Activated gamma-delta T cell treated with Interleukin-2 at 50 U/mL for 16 hours (primary cell): ENCODE measurements around the gene DDO.

Experiments used
- DNase-seq: peaks from one replicate; pipeline ENCODE4 v3.0.0-alpha.2; 2020

DDO gene

DNA sequence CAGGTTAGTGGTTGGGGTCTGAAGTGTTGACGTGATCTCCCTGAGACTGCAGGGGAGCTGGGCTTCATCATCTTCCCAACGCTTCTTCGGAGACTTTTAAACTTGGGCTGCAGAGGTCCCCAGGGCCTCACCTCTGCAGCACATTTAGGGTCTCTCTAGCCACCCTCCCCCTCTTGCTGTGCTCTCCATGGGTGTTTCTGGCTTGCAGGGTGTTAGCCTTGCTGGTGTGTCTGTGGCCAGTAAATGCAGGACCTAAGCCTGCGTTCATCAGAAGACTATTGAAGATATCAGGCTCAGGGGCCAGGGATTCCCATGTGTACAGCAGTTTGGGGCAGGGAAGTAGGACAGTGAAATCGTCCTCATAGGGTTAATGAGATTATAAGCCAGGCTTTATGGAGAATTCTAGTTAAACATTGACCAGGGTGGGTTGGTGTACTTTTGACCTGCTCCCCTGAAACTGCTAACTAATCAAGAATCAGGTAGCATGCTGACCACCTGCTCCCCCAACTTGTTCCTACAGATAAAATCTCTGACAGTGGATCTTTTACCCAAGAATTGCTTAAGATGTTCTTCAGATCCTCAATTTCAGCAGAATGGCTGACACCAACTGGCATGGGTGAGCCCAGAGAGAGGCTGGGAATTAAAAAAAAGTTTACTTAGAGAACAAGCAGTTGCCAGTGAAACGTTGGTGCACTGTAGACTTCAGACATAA lies 3.8 kb upstream of the DDO start:
- no peak for DNase-seq

DNA sequence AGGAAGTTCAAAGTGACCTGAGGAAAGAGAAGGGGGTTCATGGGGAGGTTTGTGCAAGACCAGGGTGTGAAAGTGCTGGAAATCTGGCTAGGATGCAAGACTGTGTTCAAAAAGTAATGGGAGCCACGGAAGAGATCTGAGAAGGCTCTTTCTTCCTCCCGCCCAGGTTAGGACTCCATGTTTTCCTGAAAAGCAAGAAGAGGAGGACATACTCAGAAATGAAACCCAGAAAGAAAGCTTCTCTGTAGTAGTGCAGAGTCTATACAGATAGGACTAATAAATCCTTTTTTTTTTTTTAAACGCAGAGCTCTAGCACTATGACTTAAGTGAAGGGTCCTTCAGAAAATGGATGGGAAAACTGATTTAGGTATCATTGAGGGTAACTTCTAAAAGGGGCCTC lies 3.2 kb upstream of the DDO start:
- no peak for DNase-seq

DNA sequence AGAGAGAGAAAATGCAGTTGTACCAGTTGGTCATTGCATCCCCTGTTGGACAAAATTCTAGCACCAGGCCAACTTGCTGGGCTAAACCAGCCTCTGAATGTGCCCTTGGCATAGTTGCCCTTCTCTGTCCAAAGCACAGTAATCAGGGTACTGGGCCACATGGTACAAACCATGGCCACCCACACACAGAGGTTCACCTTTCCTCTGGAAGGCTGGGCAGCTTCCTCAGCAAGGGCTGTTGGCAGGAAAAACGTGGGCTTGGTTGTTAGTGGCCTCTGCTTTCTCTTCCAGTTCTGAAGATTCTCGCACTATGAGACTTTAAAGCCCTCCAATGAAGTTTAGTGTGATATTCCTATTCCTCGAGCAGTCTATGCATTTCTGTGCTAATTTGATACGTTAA lies 706 bp downstream of the DDO start:
- no peak for DNase-seq

DNA sequence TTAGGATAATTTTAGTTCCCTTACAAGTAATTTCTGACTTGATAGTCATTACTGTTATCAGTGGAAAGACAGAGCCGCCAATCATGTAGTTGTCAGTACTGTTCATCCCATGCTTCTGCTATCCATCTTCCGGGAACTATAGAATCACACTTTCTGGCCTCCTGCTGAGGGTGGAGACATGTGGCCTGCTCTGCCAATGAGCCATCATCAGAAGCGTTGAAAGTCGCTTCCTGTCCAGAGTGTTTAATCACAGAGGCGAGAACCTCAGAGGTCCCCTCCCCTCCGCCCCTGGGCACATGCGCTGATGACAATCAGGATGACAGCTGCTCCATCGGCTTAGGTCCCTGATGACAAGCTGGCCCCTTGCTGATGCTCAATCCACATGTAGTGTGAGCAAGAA lies 3.0 kb downstream of the DDO start:
- no peak for DNase-seq

DNA sequence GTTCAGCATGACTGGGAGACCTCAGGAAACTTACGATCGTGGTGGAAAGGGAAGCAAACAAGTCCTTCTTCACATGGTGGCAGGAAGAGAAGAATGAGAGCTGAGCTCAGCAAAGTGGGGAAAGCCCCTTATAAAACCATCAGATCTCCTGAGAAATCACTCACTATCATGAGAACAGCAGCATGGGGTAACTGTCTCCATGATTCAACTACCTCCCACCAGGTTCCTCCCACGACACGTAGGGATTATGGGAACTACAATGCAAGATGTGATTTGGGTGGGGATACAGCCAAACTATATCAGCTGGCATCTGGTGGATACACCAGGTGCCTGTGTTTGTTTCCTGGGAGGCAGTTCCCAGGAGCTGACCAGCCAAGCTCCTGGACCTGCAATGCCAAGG lies 4.9 kb downstream of the DDO start:
- no peak for DNase-seq

DNA sequence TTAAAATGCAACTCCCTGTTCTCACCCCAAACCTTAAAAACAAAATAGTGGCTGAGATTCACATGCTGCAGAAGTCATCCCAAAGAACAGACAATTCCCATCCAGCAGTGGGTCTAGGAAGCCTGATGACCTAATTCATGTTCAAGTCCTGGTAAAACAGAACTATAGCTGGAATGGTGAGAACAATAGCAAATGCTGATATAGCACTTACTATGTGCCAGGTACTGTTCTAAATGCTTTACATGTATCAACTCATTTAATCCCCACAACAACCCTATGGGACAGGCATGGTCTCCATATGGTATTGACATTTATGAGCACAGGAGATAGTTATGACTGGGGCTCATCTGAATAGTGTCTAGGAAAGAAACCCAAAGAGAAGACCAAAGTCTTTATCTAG lies 5.6 kb downstream of the DDO start:
- no peak for DNase-seq

DNA sequence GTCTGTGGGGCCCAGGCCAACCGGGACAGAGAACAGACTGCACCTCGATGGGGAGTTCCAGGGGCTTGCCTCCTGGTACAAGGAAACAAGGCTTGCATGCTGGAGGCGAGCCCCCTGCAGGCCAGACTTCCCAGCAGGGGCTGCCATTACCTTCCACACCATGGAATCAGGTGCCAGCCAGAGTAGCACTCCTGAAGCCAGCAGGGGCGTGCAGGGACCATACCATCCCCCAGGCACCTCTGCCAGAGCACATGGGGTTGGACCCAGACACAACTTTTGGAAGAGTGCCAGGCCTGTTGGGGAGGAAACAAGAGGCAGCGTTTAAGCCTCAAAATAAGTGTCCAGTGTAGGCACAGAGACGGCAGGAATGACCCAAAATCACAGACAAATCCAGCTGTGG lies 6.5 kb downstream of the DDO start:
- DNase-seq = no peak

DNA sequence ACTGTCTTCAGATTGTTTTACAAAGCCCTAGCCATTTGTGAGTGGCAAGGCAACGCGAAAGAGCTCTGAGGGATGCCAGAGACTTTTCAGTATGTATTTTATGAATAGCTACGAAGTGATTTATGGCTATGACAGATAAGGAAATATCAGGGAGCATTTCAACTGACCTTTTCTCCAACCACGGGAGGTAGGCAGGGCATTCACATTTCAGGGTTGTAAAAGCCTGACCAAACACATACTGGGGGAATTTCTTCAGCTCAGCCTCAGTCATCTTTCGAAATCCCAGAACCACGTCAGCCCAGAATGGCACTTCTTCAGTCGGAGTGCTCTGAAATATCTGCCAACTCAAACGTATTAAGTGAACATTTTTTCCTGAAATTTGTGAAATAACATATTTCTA lies 10.8 kb downstream of the DDO start:
- no peak for DNase-seq

DNA sequence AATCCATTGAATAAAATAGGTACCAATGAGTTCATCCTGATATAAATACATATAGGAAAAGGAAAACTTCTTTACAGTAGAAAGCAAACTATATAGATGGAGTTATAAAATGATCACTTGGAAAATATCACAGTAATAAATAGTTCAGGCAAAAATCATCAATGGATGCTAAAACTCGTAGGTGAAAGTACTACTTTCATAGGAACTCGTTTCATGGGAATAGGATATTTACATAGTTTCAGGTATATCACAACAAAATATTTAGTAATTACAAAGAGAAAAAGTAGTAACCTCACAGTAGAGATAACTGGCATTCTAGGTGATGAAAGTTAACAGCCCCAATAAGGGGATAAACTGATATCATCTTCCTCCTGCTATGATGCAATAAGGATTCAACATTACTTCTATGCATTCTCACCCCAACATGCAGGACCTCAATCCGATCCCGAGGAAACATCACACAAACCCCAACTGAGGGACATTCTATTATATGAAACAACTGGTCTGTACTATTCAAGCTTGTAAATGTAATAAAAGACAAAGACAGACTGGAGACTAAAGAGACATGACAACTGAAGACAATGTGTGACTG lies 13.7 kb downstream of the DDO start:
- no peak for DNase-seq

DNA sequence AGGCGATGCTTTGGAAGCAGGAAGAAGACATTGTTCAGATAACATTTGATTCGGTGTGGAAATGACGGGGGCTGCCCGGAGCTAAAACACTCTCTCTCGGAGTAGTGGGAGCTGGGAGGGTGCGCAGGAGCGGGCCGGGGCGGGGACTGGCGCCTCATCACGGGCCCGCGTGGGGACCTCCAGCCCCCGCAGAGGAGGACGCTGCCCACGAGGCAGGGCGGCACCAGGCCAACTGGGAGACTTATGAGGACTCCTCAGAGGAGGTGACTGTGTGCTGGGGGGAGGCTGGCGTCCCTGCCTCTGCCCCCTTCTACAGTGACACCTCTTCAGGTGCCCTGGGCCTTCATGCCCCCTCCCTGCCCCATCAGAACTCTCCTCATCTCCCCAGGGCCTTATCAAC lies 15.2 kb downstream of the DDO start:
- DNase-seq = no peak

DNA sequence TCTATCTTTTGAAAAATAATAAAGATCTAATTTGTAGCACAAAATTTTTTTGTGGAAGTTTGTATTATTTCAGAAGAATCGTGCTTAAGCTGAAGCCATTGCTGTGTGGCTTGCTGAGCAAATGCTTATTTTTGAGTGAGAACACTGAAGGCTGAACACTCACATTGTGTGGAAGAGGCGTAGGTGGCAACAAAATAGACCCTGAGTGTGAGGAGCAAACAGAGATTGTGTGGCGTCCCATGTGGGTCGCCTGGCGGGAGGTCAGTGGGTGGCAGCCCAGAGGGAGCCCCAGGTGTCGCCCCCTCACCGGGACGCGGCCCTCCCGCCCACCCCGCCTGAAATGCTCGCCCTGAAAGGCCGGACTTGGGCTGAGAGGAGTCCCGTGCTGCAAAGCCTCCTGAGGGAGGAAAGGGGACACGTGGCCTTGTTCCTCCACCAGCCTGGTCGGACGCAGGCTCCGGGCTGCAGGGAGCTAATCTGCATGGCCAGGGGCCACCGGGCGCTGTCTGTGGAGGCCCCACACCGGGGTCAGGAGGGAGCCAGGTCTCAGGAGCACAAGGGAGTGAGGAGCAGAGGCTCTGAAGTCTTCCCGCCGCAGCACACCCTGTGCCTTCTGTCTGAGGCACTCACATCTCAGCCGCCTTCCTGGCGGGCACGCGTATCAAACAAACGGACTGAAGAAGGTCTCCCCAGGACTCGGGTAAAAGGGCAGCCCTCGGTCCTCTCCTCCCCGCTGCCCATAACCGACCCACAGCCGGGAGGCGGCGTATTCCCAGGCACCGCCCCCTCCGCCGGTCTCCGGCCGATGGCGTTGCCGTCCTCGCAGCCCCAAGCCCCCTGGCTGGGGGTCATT lies 15.9 kb downstream of the DDO start:
- DNase-seq = no peak

DNA sequence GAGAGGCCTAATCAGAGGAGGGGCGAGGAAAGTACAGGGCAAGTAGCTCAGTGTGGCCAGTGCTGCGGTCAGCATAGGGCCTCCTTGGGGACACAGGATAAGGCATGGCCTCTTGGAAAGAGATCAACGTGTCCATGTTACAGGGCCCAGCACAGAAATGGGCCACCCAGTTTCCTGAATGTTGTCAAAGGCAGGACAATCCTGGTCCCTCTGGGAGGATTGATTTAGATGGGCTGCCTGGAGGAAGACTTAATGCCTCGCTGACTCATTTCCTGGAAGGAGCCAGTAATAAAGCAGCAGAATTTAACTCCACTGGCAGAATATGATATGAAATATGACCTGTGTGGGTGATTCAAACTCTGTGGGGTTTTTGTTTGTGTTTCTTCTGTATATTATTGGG lies 16.6 kb downstream of the DDO start:
- no peak for DNase-seq

DNA sequence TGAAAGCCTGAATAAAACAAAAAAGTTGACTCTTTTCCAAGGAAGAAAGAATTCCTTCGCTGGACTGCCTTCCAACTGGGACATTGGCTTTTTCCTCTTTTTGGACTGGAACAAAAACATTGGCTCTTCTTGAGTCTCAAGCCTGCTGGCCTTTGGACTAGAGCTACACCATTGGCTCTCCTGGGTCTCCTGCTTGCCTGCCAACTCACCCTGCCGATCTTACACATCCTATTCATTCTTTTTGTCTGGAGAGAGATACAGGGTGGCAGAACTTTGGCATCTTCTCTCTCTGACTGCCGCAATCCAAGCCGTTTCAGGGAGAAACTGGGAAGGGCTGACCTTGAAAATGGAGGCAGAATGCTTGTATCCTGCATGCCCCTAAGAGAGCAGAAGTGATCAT lies 20.2 kb downstream of the DDO start:
- DNase-seq = no peak

DNA sequence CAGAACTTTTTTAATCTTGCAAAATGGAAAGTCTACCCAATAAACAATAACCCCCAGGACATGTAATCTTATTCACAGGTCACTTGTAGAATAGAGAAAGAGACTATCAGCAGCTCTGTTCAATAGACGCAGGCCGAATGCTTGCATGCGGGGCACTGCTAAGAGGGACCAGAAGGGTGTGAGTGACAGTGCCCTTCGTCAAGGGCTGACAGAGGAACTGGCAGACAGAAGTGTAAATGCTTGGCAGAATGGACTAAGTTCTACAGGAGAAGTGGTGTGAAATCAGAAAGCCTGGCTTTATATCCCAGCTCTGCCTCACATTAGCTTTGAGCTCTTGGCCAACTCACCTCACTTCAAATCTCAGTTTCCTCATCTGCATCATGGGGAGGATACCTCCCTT lies 21.0 kb downstream of the DDO start:
- DNase-seq = no peak

DNA sequence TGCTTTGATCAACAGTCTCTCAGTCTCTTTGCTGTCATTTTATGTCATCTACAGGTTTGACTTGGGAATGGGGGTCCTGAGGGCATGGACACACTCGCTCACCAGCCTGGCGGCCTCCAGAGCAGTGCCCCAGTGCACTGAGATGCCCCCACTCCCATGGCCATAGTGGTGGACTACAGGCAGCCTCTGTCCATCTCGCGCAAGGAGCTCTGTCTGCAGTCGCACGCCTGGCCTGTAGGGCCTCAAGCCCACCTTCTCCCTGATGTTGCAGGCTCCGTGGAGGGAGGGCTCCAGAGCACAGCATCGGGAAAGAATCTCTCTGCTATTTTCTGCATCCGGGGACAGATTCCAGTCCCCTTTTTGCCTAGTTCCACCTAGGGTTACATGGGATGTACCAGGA lies 22.6 kb downstream of the DDO start:
- DNase-seq = no peak

DNA sequence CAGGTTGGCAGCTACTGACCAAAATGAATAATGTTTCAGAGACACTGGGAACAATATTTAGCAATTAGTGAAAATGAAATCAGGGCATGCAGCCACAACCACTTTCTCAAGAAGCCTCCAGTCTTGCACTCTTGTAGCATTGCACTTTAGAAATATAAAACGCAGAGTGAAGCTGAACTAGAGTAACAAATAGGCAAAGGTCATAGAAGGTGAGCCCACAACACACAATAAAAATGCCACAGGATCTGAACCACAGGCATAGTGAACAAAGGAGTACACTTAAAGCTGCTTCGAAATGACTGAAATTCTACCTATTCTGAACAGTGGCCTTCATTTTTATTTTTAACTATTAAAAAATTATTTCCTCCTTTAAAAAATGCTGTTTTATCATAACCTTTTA lies 25.0 kb downstream of the DDO start:
- DNase-seq = no peak

DNA sequence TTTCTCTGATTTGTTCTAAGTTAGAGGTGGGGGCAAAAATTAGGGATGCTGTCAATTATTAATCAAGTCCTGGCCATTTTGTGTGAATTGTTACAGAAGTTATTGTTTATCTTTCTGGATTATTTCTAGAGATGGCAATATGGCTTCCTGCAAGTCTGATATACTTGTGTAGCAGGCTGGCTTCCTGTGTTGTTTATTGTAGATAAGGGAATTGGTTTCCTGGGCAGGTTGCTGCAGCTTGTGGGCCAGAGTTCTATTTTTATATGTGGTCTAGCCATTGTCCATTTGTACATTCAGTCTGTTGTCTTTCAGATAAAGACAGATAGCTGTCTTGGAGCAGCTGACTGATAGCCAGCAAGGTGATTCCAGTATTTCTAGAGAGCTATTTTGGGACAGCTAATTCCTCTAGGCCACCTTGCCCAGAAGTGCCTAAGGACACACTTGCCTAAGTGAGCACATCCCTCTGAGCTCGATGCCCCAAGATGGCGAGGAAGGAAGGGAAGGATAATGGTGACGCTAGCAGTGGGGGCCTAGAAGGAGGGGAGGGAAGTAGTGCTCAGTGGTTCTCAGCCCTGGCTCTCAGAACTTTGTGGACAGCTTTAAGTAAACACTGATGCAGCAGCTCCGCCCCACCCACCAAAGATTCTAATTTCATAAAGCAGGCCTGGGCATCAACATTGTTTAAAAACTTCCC lies 25.5 kb downstream of the DDO start:
- no peak for DNase-seq

DNA sequence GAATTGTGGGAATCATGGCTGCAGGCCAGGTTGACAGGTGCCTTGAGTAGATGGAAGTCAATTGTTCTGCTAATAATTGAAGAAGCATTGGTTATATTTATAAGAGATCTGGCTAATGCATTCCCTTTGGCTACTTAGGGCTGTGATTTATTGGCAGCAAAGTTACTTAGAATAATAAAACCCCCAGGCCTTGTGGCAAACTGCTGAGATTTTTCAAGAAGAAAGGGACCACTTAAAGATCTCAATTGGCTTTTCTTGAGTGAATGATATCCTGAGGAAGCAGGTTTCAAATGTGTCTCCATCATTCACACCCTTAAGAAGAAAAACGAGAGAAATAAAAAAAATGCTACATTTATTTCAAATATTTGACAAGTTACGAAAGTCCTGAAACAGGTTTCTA lies 27.4 kb downstream of the DDO start:
- DNase-seq = no peak

DNA sequence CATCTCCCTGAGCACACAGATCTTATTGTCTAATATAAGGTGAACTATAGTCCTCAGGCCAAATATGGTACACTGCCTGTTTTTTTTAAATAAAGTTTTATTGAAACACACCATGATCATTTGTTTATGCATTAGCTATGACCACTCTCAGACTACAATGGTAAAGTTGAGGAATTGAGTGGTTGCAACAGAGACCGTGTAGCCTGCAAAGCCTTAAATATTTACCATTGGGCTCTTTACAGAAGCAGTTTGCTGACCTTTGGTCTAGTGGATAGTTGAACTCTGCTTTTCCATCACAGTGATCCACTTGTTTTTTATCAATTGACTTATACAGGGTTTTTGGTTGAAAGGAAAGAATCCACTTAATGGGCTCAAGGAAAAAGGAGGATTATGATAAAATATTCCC lies 29.9 kb downstream of the DDO start:
- DNase-seq = no peak

DNA sequence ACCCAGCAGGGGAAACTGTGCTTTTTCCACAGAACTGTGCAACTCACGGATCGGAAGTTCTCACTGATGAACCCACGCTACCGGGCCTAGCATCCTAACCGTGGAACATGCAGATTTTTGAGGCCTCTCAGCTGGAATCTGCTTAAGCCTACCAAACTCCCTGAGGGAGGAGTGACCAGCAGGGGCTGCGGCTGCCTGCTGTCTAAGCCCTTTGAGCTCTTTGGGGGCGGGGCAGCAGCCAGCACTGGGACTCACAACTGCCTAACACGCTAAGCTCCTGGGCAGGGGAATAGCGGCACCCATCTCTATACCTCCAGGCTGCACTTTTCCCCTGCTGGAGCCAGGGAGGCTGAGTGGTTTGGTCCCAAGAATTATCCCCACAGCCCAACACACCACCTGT lies 36.8 kb downstream of the DDO start:
- DNase-seq = no peak

DNA sequence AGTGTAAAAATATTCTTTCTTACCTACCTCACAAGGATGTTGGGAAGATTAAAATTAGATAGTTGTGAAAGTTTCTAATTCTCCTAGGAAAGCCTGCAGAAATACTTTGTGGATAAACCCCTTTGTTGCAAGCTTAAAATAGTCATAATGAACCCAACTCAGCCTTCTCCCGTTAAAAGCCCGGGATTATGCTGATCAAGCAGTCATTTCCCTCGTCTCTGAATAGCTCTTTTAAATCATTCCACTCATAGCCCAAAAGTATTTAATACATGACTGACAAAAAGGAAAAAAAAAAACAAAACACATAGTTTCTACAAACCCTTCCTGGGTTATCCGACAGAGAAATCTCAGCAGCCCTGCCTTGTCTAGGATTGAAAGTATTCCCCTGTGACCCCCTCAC lies 46.3 kb downstream of the DDO start:
- no peak for DNase-seq

DNA sequence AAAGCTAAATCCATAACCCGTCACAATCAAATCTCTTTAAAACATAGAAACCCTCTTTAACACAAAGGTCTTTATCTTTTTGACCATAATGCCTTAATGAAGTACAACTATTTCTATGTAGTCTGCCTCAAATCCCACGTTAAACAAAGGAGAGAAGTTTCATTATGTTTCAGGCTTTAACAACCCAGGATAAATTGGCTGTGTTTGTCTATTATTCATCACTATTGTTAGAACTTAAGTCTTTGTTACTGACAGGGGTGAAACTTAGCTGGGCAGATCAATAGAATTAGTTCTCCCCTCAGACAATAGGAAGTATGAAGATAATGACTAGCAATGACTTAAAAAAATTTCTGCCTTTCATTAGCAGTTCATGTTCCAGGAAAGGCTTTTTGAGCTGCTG lies 47.1 kb downstream of the DDO start:
- no peak for DNase-seq

DNA sequence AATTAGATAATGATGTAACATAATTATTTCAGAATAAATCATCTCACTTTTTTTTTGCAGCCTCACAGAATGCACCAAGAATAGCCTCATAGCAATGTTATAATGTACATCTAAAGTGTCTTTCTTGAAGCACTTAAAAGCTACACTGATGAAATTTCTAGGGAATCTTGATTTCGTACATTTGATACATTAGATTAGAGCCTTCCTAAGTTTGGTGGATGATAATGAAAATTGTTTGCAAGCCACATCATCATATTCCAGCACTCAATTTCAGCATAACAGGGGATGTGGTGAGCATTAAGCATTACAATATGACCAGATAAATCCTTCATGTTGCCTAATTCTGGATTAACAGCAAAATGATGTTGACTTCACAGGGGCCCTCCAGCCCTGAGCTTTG lies 47.5 kb downstream of the DDO start:
- DNase-seq = no peak

DNA sequence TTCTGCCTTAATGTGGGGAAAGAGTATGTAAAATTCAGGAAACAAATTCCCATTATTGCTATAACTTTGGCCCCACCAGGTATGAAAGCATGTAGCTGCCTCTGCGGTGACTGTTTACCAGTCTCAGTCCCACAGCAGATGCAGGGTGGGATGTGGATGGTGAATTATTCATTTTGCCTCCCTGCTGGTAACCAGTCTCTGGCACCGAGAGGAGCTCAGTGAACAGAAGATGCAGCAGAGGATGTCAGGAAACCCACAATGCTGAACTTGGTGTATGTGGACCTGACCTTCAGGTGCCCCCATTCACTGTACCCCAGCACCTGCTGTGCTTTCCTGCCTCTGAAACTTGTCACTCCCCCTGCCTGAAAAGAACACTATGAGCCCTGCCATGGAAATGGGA lies 48.4 kb downstream of the DDO start:
- no peak for DNase-seq
